ENCODE results near the gene SERGEF.
A peak's percentile ranks its signal among the peaks of the same experiment; 100 is the strongest.
"Not testable (repeated sequence)": the region's sequence is repeated elsewhere in the genome, so short reads cannot be mapped to it uniquely, and the experiment has no call there.

The SERGEF gene

DNA sequence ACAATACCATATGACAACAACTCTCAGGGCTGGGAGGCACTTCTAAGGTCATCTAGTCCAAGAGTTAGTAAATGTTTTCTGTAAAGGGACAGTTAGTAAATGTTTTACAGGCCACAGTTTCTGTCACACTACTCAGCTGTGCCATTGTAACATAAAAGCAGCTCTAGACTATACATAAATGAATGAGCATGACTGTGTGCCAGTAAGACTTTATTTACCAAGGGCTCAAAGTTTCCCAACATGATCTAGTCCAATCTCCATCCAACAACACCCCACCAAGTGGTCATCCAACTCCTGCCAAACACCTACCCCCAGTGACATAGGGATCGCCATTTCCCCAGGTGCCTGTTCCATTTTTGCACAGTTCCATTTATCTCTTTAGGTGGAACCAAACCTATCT lies 12.1 kb downstream of the SERGEF start:
- DNase-seq (ENCODE audit: low read depth in 2 of 2) = no peak

DNA sequence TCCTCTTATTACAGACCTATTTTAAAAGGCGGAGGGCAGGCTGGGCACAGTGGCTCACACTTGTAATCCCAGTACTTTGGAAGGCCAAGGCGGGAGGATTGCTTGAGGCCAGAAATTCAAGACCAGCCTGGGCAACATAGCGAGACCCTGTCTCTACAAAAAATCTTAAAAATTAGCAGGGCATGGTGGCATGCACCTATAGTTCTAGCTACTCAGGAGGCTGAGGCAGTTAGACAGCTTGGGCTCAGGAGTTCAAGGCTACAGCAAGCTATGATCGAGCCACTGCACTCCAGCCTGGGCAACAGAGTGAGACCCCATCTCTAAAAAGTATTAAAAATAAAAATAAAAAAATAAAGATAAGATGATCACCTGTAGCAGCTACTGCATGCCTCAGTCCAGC lies 12.7 kb downstream of the SERGEF start:
- not testable (repeated sequence) for DNase-seq (ENCODE audit: low read depth in 2 of 2)

DNA sequence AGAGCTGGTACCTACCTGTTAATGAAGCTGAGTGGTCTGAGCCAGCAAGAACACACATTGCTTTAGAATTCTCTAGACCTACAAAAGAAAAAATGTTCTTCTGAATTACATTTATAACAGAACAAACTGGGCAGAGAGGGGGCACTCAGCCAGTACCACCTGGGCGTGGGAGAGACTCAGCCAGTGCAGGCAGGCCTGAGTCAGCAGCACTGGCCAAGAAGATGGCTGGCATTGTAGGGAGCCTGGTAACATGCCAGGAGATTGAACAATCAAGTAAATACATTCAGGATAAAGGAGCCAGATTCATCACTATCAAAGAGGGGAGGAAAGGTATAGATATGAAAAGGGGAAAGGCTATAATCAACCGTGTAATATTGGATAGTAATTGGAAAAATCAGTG lies 19.9 kb downstream of the SERGEF start:
- DNase-seq (ENCODE audit: low read depth in 2 of 2) = no peak

DNA sequence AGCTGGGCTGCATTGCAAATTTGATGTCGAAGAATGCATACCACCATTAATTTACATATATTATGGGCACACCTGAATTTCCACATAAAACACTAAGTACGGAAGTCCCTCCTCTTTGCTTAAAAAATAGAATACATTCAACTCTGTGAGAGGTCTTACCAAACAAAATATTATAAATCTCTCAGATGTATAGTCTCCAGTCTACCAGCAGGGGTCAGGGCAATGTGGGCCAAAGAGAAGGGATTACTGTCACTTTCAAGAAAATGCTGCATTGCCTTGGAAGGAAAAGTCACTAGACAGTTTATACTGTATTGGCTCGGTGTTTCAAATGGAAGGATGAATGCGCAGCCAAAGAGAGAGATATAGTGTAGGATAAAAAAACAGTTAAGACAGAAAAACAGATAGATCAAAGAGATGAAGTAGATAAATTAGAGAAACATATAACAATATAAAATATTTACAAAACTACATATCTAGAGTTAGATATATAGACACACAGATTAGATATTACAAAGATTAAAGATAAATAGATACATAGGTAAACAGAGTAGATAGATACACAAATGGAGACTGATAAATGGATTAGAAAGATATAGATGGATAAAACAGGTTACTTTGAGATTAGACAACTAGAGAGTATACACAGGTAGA lies 20.9 kb downstream of the SERGEF start:
- DNase-seq (ENCODE audit: low read depth in 2 of 2) = peak in 1 of 2 donors; percentile 10

DNA sequence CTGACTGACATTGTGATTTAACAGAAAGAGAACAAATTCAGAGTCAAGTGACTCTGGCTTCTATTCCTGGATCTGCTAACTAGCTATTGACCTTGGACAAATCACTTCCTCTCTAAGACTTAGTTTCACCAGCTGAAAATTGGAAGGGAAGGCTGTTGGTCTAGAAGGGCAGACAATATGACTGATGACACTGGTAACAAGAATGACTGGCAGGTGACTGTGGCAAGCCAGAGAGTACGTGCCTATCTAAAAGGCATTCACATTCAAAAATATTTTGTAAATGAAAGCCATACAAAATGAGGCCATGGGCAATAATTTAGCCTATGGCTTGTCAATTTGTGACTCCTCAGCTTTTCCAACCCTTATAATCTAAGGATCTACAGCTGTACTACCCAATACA lies 23.5 kb downstream of the SERGEF start:
- no peak for DNase-seq (ENCODE audit: low read depth in 2 of 2)

DNA sequence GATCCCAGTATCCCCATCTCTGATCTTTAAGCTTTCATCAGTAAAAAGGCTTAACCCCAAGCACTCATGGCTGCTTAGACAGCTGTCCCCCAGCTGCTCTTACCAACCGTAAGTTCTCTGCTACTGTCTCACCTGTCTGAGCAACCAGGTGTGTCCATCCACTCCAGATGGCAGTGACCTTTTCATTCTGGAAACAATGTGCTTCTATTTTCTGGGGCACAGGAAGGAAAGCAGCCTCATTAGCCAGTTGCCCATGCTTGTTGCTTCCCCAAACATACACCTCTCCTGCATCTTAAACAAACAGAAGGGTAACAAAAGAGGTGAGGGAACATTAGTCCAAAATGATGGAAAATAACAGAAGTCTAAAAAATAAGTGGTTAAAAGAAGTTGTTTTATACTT lies 24.4 kb downstream of the SERGEF start:
- no peak for DNase-seq (ENCODE audit: low read depth in 2 of 2)

DNA sequence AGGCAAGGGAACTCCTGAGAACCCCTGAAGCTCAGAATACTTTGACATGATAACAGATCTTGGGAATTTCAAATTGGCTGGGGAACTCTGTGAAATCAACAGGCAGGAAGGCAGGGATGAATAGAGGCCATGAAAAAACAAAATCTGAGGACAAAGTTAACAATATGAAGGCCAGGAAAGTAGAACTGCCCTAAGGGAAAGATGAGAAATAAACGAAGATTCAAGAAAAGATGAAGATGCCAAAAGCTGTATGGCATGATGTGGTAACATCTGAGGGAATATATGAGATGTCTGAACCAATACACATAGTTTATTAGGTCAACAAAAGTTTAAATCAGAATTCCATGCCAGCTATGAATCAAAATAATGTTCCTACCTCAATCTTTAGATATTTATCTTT lies 25.0 kb downstream of the SERGEF start:
- no peak for DNase-seq (ENCODE audit: low read depth in 2 of 2)

DNA sequence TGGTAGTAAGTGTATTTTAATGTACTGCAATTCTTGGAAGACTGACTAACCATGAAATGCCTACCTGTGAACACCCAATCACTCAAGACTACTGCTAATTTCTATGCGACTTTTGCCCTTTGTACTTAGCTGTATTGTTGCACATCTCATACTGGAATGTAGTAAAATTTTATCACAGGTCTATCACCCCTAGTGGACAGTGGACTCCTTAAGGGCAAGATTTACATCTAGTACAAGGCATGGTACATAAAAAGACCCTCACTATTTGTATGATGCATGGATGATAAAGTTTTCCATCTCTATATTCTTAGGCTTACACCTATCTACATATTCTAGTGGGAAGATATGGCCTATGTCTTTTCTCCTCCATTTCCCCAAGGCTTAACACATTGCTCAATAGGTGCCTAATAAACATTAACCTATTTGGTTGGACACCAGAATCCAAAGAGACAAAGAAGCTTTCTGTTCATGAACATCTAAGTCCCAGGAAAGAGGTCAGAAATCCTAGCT lies 26.1 kb downstream of the SERGEF start:
- DNase-seq (ENCODE audit: low read depth in 2 of 2) = no peak

DNA sequence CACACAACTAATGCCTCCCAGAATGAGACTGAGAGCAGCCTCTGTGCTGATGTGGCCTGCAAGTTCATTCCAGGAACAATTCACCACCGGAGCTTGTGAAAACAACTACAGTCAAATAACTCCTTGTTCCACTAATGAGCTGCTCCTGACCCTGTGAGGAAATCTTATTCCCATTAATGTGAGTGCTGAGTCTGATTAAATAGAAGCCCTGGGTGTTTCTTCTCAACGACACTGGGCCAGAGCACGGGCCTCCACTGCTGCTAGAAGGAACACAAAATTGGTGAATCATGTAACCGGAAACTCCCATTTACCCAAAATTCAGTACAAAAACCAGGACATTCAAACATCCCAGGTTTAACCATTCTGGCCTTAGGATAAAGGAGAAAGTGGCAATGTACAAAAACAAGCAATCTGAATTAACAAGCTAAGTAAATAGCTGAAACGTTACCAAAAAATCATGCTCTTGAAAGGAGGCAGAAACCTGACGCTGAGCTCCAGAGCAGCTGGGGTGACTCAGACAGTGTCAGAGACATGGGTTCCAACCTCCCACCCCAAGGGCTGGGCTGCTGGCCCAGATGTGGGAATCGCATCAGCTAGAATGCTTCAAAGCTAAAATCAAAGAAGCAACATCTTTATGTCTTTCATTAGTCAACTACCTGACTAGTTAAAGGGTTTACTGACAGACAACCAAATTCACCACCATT lies 26.7 kb downstream of the SERGEF start:
- DNase-seq (ENCODE audit: low read depth in 2 of 2) = no peak

DNA sequence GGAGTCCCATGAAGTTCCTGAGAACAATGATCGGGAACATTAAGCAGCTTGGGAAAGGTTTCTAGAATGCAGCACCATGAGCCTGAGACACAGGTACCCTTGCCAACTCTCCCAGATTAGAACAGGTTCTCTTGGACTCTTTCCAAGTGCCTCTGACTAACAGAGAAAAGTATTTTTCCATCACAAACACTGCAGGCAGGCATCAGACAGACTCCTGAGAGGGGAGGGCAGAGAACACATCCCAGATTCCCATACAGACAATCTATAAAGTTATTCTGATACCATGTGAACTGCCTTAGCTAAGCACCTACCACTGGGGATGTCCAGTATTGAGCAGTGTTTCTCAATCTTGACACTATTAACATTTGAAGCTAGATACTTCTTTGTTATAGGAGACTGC lies 27.3 kb downstream of the SERGEF start:
- no peak for DNase-seq (ENCODE audit: low read depth in 2 of 2)

DNA sequence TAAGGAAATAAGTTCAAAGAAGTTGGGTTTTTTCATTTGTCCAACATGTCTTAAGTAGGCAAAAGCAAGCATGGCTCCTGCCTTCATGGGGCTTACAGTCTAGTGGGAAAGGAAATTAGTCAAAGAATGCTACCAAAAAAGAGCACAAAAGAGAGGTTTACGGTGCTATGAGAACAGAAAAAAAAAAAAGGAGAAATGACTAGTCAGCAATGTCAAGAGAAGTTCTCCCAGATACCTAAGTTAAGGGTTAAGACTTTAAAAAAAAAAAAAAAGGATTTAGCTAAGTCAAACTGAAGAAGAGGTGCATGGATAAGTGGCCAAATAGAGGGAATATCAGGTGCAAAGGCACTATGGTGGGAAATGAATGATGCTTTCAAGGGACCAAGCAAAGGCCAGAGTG lies 29.3 kb downstream of the SERGEF start:
- no peak for DNase-seq (ENCODE audit: low read depth in 2 of 2)

DNA sequence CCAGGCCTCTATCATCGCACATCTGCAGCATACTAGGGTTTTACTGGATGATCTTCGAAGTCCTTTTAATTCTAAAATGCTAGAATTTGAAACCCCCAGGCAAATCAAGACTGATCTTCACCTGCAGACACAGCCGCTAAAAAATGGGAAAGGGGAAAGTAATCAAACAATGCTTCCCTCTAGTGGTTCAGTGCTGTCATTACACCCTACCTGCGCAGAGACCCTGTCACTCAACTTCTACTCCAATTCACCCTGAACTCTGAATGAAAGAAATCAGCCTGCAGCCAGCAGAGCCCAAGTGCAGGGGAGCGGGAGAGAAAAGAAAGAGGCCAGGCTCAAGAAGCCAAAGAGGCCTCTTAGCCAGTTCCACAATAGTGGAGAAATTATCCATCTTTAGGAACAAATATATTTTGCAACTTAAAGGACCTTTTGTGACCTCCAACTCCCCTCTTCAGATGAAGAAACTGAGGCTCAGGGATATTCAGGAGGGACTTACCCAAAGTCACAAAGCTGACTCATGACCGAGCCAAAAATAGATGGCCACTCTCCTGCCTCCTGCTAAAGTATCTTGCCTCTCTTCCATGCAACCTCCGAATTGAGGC lies 33.0 kb downstream of the SERGEF start:
- no peak for DNase-seq (ENCODE audit: low read depth in 2 of 2)

DNA sequence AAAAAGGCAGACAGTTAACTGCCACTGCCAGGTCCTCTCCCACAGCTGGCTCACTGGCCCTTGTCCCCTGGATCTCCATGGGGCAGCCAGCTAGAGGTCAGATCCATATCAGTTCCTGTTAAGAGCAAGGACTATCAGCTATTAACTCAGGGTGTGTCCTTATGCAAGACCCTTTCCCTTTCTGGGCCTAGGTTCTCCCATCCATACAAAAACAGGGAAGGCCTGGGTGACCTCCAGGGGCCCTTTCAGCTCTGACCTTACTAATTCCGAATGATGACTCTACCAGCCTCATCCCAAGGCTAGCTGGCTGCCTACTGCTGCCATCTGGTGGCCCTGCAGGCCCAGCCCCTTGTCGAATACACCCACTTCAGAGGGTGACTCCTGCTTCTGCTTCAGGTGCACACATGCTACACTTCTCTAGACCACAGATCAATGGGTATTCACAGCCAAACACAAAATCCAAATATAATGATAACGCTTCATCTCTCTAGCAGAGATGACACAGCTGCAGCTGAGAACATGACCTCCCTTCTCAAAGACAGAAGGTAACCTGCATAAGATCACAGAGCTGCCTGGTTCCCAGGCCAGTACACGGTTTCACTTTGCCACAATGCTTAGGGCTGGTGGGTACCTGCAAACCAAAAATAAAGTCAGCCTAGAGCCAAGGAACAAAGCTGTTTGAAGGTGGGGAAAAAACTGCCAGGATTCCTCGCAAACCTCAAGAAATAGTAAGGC lies 34.1 kb downstream of the SERGEF start:
- DNase-seq (ENCODE audit: low read depth in 2 of 2) = no peak

DNA sequence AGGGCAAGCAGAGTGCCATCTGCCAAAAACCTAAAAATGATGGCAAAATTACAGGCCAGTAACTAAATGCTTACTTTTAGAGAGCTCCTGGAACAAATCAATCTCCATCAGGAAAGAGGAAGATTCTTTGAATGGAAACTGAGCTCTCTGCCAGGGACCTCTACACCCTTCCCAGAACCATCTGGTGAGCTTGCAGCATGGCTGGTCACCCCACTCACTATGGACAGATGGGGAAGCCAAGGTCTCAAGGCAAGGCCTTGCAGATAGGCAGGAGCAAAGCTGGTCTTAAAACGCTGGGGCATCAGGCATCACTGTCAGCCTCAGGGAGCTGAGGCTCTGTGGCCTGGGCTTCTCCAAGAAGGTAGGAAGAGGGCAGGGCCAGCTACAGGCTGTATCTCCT lies 36.2 kb downstream of the SERGEF start:
- no peak for DNase-seq (ENCODE audit: low read depth in 2 of 2)

DNA sequence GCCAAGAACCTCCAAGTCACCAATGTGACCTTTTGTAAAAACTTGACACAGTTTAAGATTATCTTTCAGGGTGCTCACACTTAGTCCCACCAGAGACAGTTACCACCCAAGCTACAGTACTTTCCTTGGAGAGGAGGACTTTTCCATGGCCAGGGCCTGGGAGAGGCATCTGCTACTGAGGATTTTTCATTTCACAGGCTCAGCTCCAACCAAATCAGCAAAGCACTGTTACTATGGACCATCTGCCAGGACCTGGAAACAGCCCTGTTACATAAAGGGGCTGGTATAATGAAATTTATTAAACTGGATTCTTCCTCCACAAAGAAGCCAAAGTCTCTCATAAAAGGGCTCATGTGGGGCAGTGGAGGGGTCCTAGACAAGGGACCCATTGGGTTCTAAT lies 38.6 kb downstream of the SERGEF start:
- no peak for DNase-seq (ENCODE audit: low read depth in 2 of 2)

DNA sequence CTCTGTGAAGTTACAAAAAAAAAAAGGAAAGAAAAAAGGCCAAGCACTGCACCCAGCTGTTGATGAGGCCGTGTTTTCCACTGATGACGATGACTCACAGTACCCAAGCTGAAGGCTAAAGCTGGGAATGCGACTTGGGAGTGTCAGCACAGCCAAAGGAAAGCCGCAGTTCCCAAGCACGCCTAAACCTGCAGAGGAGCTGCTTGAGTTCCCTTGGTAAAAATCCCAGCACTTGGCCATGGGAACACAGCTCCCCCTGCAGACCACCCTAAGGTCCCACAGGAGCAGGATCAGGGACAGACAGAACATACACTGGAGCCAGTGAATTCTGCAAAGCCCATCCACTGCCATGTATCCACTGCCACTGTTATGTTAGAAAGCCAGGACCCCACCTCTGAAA lies 39.9 kb downstream of the SERGEF start:
- no peak for DNase-seq (ENCODE audit: low read depth in 2 of 2)

DNA sequence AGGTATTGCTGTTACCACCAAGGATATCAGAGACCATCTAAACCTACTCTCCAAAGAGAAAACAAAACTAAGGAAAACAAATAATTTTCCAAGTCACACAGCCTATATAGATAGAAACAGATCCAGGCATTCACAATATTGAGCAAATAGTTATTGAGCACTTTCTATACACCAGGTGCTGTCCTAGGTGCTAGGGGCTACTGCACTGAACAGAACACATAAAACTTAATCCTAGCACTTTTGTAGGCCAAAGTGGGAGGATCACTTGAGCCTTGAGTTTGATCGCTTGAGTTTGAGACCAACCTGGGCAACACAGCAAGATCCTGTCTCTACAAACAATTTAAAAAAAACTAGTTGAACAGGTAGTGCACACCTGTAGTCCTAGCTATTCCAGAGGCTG lies 44.6 kb downstream of the SERGEF start:
- DNase-seq (ENCODE audit: low read depth in 2 of 2) = no peak

DNA sequence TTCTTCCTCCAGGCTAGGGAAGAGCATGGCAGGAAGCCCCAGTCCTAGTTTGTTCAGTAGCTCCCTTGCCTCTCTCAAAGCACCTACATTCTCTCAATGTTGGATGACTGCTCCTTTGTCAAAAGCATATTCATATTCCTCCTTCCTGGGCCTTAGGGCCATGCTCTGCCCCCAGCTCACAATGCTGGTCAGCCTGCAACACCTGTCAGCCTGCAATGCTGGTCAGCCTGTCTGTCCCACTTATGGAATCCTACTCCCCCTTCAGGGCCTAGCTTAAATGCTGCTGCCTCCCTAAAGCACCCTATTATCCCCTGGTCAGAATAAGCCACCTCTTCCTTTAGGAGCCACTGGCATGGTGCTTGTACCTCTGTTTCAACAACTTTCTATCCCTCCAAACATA lies 45.2 kb downstream of the SERGEF start:
- no peak for DNase-seq (ENCODE audit: low read depth in 2 of 2)

DNA sequence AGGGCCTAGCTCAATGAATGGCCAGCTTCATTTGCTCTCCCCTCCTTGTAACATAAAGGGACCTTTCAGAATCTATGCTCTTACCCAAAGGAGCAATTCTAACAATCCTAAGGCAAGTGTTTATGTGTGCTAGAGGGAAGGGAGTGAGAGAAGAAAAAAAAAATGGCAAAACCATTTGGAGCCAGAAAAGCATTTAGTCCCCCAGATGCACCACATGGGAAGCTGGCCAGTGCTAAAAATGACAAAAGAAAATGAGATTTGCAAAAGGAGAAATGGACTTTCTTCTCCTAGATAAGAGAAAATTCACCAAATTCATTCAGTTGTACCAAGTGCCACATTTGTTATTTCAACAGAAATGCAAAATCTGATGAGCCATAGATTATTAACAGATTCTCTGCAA lies 52.8 kb downstream of the SERGEF start:
- no peak for DNase-seq (ENCODE audit: low read depth in 2 of 2)

DNA sequence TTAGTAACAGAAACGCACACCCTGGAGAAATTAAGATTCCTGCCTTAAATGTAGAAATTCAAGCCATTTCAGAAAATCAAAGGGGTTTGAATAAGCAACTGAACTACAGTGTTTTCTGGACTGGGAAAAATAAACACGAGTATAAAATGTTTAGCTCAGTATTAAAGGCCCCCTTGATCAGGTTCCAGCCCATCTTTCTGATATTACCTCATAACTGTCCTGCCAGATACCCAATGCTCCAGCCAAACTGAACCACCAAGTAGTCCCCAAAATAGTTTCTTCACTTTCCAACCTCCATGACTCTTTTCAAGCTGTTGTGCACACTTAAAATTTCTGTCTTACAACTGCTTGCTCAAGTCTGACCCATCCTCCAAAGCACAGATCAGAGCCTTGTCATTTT lies 54.4 kb downstream of the SERGEF start:
- DNase-seq (ENCODE audit: low read depth in 2 of 2) = no peak

DNA sequence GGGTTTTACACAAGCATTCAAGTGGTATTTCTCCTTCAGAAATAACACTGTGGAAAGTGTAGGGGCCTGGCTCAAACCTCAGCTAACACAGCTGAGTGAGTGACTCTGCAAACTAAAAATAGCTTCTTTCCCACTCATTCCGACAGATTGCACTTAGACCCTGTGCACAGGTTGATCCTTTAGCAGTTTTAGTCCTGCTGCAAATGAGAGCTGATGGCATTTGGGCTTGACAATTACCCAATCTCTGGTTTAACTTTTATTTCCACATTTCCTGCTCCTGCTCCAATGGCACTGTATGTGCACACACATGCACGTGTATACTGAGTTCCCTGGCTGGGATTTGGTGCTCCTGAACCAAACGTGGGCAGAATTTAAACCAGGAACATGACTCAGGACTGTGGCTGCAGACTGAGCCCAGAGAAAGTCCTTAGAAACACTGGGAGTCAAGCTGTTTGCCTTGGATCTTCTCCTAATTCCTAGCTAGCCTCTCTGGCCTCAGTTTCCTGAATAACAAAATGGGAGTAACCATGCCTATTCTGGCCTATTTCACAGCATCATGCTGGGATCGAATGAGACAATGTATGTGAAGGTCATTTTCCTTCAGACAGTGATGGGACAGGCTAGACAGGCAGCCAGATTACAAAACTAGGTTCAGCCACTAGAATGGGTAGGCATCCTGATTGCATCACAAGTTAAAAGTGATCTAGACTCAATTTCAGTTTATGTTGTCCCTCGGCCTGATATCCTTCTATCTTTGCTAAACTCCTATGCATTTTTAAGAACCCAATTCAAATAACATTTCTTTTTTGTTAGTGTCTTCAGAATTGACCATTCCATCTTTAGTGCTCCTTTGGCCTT lies 58.2 kb downstream of the SERGEF start:
- no peak for DNase-seq (ENCODE audit: low read depth in 2 of 2)

DNA sequence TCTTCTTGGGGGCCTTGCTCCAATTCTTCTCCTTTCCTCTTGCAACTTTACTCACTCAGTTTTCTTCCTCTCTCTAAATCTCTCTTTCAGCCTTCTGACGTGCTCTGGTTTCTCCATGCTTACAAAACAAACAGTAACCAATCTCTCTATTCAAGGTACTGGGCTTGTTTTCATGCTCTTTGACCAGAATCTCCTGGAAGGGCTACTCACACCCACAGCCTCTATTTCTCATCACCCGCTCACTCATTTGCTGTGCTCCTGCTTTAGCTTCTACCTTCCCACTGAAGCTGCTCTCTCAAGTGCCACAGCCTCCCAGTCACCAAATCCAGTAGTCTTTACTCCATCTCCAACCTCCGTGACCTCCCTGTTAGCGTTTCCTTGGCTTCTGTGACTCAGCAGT lies 60.4 kb downstream of the SERGEF start:
- no peak for DNase-seq (ENCODE audit: low read depth in 2 of 2)
